Type B pancreatic cell (in vitro differentiated cells): ENCODE results near the gene FRS2. TPM values are rescaled to one million over a fixed set of nuclear protein-coding genes. Genes with fewer than 3 reads are reported as not detected.

Source experiments
- DNase-seq: peaks from one replicate; pipeline ENCODE4 v3.0.0; 2021; ENCODE audit warnings: mixed read lengths; ENCODE audit not compliant: unreplicated experiment; ENCODE audit errors: extremely low spot score
- H3K27ac Mint-ChIP-seq: 2 replicates; pipeline ENCODE4 v1.8.0; 2021; ENCODE audit warnings: mild to moderate bottlenecking, mixed read lengths
- H3K27me3 Mint-ChIP-seq: 2 replicates; pipeline ENCODE4 v1.8.0; 2021; ENCODE audit warnings: mixed read lengths
- H3K36me3 Mint-ChIP-seq: 2 replicates; pipeline ENCODE4 v1.8.0; 2021; ENCODE audit warnings: mixed read lengths
- H3K4me1 Mint-ChIP-seq: one replicate; pipeline ENCODE4 v1.8.0; 2021; ENCODE audit warnings: mixed read lengths; ENCODE audit not compliant: unreplicated experiment
- H3K4me3 Mint-ChIP-seq: 2 replicates; pipeline ENCODE4 v1.8.0; 2021; ENCODE audit warnings: mild to moderate bottlenecking, mixed read lengths
- H3K9me3 Mint-ChIP-seq: 2 replicates; pipeline ENCODE4 v1.8.0; 2021; ENCODE audit warnings: mixed read lengths
- long read RNA-seq: library from polyadenylated mRNA; unstranded; transcript quantifications from one replicate; pipeline ENCODE4 v2.0.0, GENCODE V29; 2020
- total RNA-seq: library from RNA; stranded (reverse); gene quantifications from 2 replicates; pipeline ENCODE4 v1.2.1, GENCODE V29; 2021; ENCODE audit warnings: low replicate concordance
- TF ChIP-seq, protein P1 (sequence below): fragments of 200-600 bp; sonication (generic); conservative IDR thresholded peaks from 2 replicates; pipeline ENCODE4 v1.5.0; 2021; ENCODE audit warnings: antibody characterized with exemption, mild to moderate bottlenecking

FRS2 gene
- total RNA-seq: 39.5 and 41.2 TPM in 2 replicates
- long read RNA-seq, transcript FRS2-206 (9 exons, 1,952 nt): major isoform, 8 of 19 reads
- long read RNA-seq, partial matches to known transcripts: 0 of 19 reads
- long read RNA-seq, other reads (novel, unspliced or antisense): 11 of 19 reads

DNA sequence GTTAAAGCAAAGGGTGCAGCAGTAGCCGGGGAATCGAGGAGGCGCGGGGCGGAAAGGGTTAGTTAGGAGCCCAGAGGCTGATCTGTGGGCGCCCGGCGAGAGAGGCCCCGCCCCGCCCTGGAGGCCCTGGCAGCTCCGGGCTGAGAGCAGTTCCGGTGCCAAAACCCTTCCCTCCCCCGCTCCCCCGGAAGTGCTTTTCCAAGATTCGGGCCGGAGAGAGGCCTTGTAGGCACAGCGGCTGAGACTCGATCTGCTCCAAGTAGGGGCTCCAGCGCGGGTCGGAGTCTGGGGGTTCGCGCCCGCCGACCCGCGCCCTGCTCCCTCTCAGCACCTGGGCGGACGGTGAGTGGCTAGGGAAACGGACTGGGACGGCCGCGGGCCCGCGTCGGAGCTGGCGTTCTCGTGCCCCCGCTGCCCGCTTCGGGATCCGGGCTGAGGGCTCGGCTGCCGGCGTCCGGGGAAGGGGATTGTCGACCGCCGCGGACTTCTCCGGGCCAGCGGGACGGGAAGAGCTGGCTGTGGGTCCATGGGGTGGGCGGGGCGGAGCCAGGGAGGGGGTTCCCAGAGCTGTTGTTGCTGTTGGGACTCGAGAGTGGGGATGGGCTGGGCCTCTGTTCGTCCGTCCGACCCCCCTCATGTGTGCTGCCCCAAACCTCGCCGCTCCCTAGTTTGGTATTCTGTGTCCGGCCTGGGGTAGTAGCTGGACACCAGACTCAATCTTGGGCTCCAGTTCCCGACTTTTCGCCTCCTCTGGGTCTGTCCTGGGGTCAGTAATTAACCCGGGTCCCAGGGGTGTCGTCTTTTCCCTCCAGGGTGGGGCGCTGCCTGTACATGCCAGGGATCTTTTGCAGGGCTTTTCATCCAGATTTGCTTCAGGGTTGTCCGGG, at the start of gene FRS2:
Gene FRS2 (plus strand): TSS at position 200 of the 887 bp plus-strand sequence. CDS start 98,643 bp downstream, outside the sequence.
- Mint-ChIP-seq H3K9me3 (no peaks in the 10 kb centered on the region), H3K4me1 (peaks cover 45% of the 10 kb centered on the region), H3K4me3 (peak within 1 kb of the TSS; percentile 97), H3K27me3 (no peaks in the 10 kb centered on the region), H3K27ac (peak within 1 kb of the TSS; percentile 96), H3K36me3 (no peaks in the 10 kb centered on the region)
- TF ChIP-seq, protein P1, sequence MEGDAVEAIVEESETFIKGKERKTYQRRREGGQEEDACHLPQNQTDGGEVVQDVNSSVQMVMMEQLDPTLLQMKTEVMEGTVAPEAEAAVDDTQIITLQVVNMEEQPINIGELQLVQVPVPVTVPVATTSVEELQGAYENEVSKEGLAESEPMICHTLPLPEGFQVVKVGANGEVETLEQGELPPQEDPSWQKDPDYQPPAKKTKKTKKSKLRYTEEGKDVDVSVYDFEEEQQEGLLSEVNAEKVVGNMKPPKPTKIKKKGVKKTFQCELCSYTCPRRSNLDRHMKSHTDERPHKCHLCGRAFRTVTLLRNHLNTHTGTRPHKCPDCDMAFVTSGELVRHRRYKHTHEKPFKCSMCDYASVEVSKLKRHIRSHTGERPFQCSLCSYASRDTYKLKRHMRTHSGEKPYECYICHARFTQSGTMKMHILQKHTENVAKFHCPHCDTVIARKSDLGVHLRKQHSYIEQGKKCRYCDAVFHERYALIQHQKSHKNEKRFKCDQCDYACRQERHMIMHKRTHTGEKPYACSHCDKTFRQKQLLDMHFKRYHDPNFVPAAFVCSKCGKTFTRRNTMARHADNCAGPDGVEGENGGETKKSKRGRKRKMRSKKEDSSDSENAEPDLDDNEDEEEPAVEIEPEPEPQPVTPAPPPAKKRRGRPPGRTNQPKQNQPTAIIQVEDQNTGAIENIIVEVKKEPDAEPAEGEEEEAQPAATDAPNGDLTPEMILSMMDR: peak; percentile 29
- peak; percentile 91 for DNase-seq

DNA sequence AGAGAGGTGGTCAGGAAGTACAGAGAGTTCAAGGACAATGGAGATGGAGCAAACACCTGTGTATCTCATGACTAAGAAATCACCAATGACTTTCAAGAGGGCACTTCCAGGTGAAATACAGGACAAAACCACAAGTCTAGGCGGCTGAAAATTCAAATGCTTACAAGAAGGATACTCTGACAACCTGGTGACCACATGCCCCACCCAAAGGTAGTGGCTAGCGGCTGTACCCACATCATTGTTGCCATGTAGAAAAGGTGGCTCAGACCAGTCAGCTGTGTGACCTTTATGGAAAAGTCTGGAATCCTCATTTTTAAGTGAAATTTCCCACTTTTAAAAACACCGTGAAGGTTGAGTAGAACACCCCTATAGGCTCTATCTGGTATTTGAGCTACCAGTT, 48.6 kb upstream of the FRS2 start:
- Mint-ChIP-seq H3K27me3 (no peaks in the 10 kb centered on the region), H3K27ac (no peak overlapping the region), H3K4me1 (peaks cover under 1% of the 10 kb centered on the region), H3K9me3 (no peaks in the 10 kb centered on the region), H3K36me3 (no peaks in the 10 kb centered on the region), H3K4me3 (no peak overlapping the region)
- DNase-seq: no peak
- TF ChIP-seq, protein P1: no peak

GRCh38 chr12:69423037-69423905, 46.9 kb upstream of the FRS2 start:
- no peak overlapping the region for H3K4me3 Mint-ChIP-seq

DNA sequence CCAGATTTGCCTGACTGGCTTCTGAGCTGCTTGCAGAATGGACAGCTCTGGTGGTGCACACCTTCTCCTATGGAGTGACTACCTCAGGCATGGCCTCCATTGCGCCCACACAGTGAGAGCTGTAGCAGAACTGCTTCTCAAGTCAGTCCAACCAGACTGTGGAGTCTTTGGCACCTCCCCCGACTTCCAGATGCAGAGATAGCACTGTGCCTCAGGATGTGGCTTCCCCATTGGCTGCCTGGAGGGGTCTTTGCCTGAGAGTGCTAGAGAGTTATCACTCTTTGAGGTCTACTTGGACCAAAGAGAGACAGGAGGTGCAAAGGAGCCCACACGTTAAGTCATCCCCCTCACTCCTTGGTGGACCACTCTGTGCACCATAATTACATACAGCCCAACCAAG, 44.8 kb upstream of the FRS2 start:
- no peak overlapping the region for H3K27ac Mint-ChIP-seq
- TF ChIP-seq, protein P1: no peak
- H3K36me3 Mint-ChIP-seq: no peaks in the 10 kb centered on the region

More at GRCh38 chr12:69423037-69423905, 46.9 kb upstream of the FRS2 start:
- Mint-ChIP-seq H3K4me1 (no peaks in the 10 kb centered on the region), H3K36me3 (no peaks in the 10 kb centered on the region), H3K9me3 (no peaks in the 10 kb centered on the region), H3K27ac (no peak overlapping the region), H3K27me3 (no peaks in the 10 kb centered on the region)
- no peak for DNase-seq
- TF ChIP-seq, protein P1: no peak

DNA sequence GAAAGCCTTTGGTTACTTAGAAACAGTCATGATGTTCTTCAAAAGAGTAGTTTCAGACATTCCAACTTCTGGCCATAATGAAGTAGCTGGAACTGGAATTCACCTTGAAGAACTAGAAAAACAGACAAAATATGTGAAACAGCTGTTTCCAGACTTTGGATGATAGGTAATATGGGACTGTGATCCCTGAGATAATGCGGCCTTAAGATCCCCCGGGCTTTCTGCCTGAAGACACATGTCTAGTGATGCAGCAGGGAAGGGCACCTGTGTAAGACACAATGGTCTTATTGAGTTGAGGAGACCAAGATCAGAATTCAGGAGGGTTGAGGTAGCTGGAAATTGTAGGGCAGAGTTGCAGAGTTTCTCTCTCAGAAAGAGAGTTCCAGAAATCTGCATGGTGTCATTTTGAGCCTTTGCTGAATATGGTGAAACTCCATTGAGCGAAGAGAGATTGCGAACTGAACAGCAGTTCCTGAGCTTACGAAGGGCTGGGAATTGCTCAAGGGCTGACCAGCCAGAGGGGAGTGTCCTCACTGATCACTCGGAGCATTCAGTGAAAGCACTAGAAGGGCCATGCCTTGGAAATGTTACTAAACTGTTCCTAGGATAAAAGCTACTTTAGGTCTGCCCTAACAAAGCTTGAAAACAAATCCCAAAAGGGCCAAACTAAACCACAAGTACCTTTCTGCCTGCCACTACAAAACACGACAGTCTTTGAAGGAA, 41.7 kb upstream of the FRS2 start:
- H3K9me3 Mint-ChIP-seq: no peaks in the 10 kb centered on the region
- H3K27me3 Mint-ChIP-seq: no peaks in the 10 kb centered on the region
- H3K4me1 Mint-ChIP-seq: no peaks in the 10 kb centered on the region
- no peak for DNase-seq
- TF ChIP-seq, protein P1: no peak
- H3K4me3 Mint-ChIP-seq: no peak overlapping the region
- H3K36me3 Mint-ChIP-seq: no peaks in the 10 kb centered on the region
- no peak overlapping the region for H3K27ac Mint-ChIP-seq

More for the DNA sequence above, 44.8 kb upstream of the FRS2 start:
- no peak for DNase-seq
- Mint-ChIP-seq H3K27me3 (no peaks in the 10 kb centered on the region), H3K9me3 (no peaks in the 10 kb centered on the region), H3K4me1 (no peaks in the 10 kb centered on the region), H3K4me3 (no peak overlapping the region)
